SK-N-SH (cell line): Measurements from ENCODE around the gene OSBPL10. TPM values are rescaled to one million over a fixed set of nuclear protein-coding genes. Genes with fewer than 3 reads are reported as not detected.

Source experiments
- CTCF ChIA-PET: fragments of 300-600, 350-600 bp; formaldehyde crosslinking; extraction: SDS; loops from one replicate; lab custom pipeline; 2021; lab: Yijun Ruan, JAX
- POLR2A ChIA-PET: fragments of 350-600 bp; sonication (Branson Sonifier 250); formaldehyde crosslinking; extraction: SDS; loops from one replicate; lab custom pipeline; 2020; ENCODE audit warnings: antibody characterized with exemption, inconsistent platforms; lab: Yijun Ruan, JAX
- DNase-seq: peaks from one replicate; pipeline ENCODE4 v3.0.0; 2012
- H2AFZ ChIP-seq: fragments of 200-600 bp; sonication (generic); 2 replicates; pipeline ENCODE4 v1.8.1; 2016; ENCODE audit warnings: antibody characterized with exemption, mild to moderate bottlenecking, low read depth
- H3F3A ChIP-seq: fragments of 200-600 bp; sonication (generic); replicated peaks from 2 replicates; pipeline ENCODE3; 2016; ENCODE audit warnings: antibody characterized with exemption, mild to moderate bottlenecking; ENCODE audit not compliant: insufficient read depth
- H3K27ac ChIP-seq, 2 experiments: fragments of 200-500 bp in 1 of 2; fragments of 200-600 bp in 1 of 2; sonication (Bioruptor generic) in 1 of 2; sonication (generic), shearing (Covaris generic) in 1 of 2; 2 replicates each; pipeline versions ENCODE4 v1.5.1 to v1.6.1; 2014 to 2016; ENCODE audit warnings: low read depth in 2 of 2, inconsistent platforms in 1 of 2, low read length in 1 of 2, mild to moderate bottlenecking in 1 of 2, mixed read lengths in 1 of 2
- H3K27me3 ChIP-seq: fragments of 200-600 bp; sonication (generic), shearing (Covaris generic); 2 replicates; pipeline ENCODE4 v1.6.1; 2016; ENCODE audit warnings: mixed run types; ENCODE audit not compliant: insufficient read depth
- H3K36me3 ChIP-seq, 2 experiments: fragments of 200-500 bp in 1 of 2; fragments of 200-600 bp in 1 of 2; sonication (Bioruptor generic) in 1 of 2; sonication (generic) in 1 of 2; replicated peaks in 1 of 2; 2 replicates each; pipeline versions ENCODE3 to v1.5.1; 2014 to 2016; ENCODE audit warnings: low read length in 1 of 2, mild to moderate bottlenecking in 1 of 2; ENCODE audit not compliant: insufficient read depth in 2 of 2, control insufficient read depth in 1 of 2
- H3K4me1 ChIP-seq, 2 experiments: fragments of 200-500 bp in 1 of 2; fragments of 200-600 bp in 1 of 2; sonication (Bioruptor generic) in 1 of 2; sonication (generic), shearing (Covaris generic) in 1 of 2; 2 replicates each; pipeline versions ENCODE4 v1.5.1 to v1.6.1; 2014 to 2016; ENCODE audit warnings: low read depth in 1 of 2, low read length in 1 of 2, mixed run types in 1 of 2; ENCODE audit not compliant: insufficient read depth in 2 of 2, control insufficient read depth in 1 of 2
- H3K4me2 ChIP-seq: fragments of 200-600 bp; sonication (generic), shearing (Covaris generic); 2 replicates; pipeline ENCODE4 v1.6.1; 2017; ENCODE audit warnings: mixed run types
- H3K4me3 ChIP-seq, 2 experiments: fragments of 200-500 bp in 1 of 2; fragments of 200-600 bp in 1 of 2; sonication (Bioruptor generic) in 1 of 2; sonication (generic), shearing (Covaris generic) in 1 of 2; 2 replicates each; pipeline versions ENCODE4 v1.5.1 to v1.8.1; 2014 to 2016; ENCODE audit warnings: low read depth in 2 of 2, inconsistent platforms in 1 of 2, low read length in 1 of 2, mild to moderate bottlenecking in 1 of 2, mixed read lengths in 1 of 2, moderate library complexity in 1 of 2
- H3K79me2 ChIP-seq: fragments of 200-600 bp; sonication (generic); 2 replicates; pipeline ENCODE4 v1.8.1; 2017; ENCODE audit warnings: mild to moderate bottlenecking; ENCODE audit not compliant: insufficient read depth
- H3K9ac ChIP-seq: fragments of 200-600 bp; sonication (generic); 2 replicates; pipeline ENCODE4 v1.6.1; 2017; ENCODE audit warnings: mixed run types
- H3K9me2 ChIP-seq: fragments of 200-600 bp; sonication (generic); 2 replicates; pipeline ENCODE4 v1.6.1; 2017; ENCODE audit warnings: mixed run types
- H3K9me3 ChIP-seq: fragments of 200-600 bp; sonication (generic); 2 replicates; pipeline ENCODE4 v1.6.1; 2017; ENCODE audit warnings: mixed run types, mild to moderate bottlenecking, moderate library complexity
- H4K20me1 ChIP-seq: fragments of 200-600 bp; sonication (generic); 2 replicates; pipeline ENCODE4 v1.6.1; 2017; ENCODE audit warnings: mild to moderate bottlenecking, mixed run types; ENCODE audit not compliant: insufficient read depth
- EZH2phosphoT487 ChIP-seq: fragments of 200-600 bp; sonication (generic); IDR thresholded peaks from 2 replicates; pipeline ENCODE4 v1.6.1; 2017; ENCODE audit warnings: low read depth, mixed run types, mild to moderate bottlenecking, antibody characterized with exemption, moderate library complexity, borderline replicate concordance
- FOXJ3 ChIP-seq: sonication (generic); formaldehyde crosslinking; IDR thresholded peaks from 2 replicates; pipeline ENCODE4 v1.5.1; 2020; ENCODE audit warnings: mild to moderate bottlenecking, missing genetic modification reagents
- FOXM1 ChIP-seq: IDR thresholded peaks from 2 replicates; pipeline ENCODE4 v1.4.0; 2012; ENCODE audit warnings: low read depth, mild to moderate bottlenecking
- GABPA ChIP-seq: IDR thresholded peaks from 2 replicates; pipeline ENCODE4 v1.4.0; 2012; ENCODE audit warnings: low read depth, mild to moderate bottlenecking
- MEF2A ChIP-seq: IDR thresholded peaks from 2 replicates; pipeline ENCODE4 v1.4.0; 2012; ENCODE audit warnings: low read depth, borderline replicate concordance
- NFIC ChIP-seq: IDR thresholded peaks from 2 replicates; pipeline ENCODE4 v1.4.0; 2012; ENCODE audit warnings: borderline replicate concordance
- SIN3A ChIP-seq: IDR thresholded peaks from 2 replicates; pipeline ENCODE4 v1.6.1; 2012; ENCODE audit warnings: low read depth, mild to moderate bottlenecking, low read length, moderate library complexity, borderline replicate concordance
- TEAD4 ChIP-seq: IDR thresholded peaks from 2 replicates; pipeline ENCODE4 v1.4.0; 2012; ENCODE audit warnings: mild to moderate bottlenecking, borderline replicate concordance; ENCODE audit not compliant: insufficient read depth
- WGBS: methylation state at CpG from one replicate; pipeline ENCODE4 v1.1.6; 2017; ENCODE audit warnings: low lambda C conversion rate; 5-methylcytosine and 5-hydroxymethylcytosine counted together
- polyA plus RNA-seq, 3 experiments: library from polyadenylated mRNA; depleted of rRNA; stranded (reverse); fragments of >200 nt; gene quantifications; 2 replicates each; pipeline ENCODE4 v1.2.3, GENCODE V29; 2012
- TF ChIP-seq, protein P1 (sequence below): fragments of 200-600 bp; sonication (generic); IDR thresholded peaks from 2 replicates; pipeline ENCODE4 v1.6.1; 2017; ENCODE audit warnings: antibody characterized with exemption, mild to moderate bottlenecking, moderate library complexity

The OSBPL10 gene
- polyA plus RNA-seq, 1 of the 3 experiments (the other 2 are of a cell fraction), result 0.12 TPM

DNA sequence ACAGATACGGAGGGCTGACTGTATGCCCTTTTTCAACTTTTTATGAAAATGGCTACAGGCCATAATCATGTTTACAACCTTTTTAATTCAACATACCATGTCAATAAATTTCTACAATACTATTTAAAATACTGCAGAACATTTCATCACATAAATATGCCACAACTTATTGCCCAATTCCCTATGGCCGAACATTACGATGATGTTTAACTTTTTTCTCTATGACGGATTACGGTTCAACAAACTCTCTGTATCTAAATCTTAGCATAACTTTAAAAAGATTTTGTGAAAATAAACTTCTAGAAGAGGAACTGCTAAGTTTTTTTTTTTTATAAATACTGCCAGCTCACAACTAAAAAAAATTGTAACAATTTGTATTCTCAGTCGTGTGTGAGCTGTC, 220.4 kb downstream of the OSBPL10 start:
- H3K27me3 ChIP-seq, result no peaks in the 10 kb centered on the region
- no peaks in the 10 kb centered on the region for H3K4me1 ChIP-seq
- H3K79me2 ChIP-seq, result no peaks in the 10 kb centered on the region
- no peak overlapping the region for H3K4me3 ChIP-seq
- no peak overlapping the region for H3K9ac ChIP-seq
- no peaks in the 10 kb centered on the region for H3K9me3 ChIP-seq
- H3K9me2 ChIP-seq, result no peaks in the 10 kb centered on the region
- no peak for DNase-seq
- no peak overlapping the region for H3K27ac ChIP-seq
- POLR2A ChIA-PET, result no interaction called here
- CTCF ChIA-PET, result no interaction called here
- TF ChIP-seq EZH2phosphoT487, result no peak
- TF ChIP-seq MEF2A, result no peak
- no peak for TF ChIP-seq FOXM1
- no peaks in the 10 kb centered on the region for H4K20me1 ChIP-seq
- H3F3A ChIP-seq, result no peaks in the 10 kb centered on the region
- no peak overlapping the region for H2AFZ ChIP-seq
- 70% methylated on average over 6 of the region's 6 CpGs for WGBS
- H3K36me3 ChIP-seq, result no peaks in the 10 kb centered on the region
- H3K4me2 ChIP-seq, result no peak overlapping the region

DNA sequence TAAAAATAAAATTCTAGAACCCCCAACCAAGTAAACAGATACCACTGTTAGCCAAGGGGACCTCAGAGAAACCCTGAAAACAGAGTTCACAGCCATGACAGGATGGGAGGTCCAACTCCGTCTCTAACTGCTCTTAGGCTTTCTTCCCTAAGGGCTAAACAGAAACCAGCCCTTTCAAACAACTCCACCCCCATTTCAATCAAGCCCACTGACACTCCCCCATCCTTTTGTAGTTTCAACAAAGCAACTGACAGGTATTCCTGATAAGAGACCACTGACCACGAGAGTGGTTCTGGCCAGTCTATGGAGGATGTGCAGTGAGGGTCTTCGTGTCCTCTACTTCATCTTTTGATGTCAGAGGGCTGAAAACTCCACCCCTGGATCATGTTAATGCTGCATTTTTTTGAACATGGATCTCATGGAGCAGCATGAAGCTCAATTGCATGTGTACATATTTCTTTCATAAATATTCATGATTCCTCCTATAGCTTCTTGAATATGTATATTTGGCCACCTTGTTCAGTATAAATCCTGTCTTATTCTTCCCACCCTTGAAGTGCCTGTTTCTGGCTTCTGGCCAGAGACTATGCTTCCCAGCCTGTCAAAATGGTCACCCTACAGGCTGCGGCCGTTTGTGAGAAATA, 222.6 kb downstream of the OSBPL10 start:
- H3K4me2 ChIP-seq, result no peak overlapping the region
- H3K4me1 ChIP-seq, result peaks cover 0 to 9% of the 10 kb centered on the region in 2 experiments; a peak in 2 of 4 replicates
- H3K9ac ChIP-seq, result no peak overlapping the region
- H3K4me3 ChIP-seq, result no peak overlapping the region
- H3K27me3 ChIP-seq, result no peaks in the 10 kb centered on the region
- H2AFZ ChIP-seq, result no peak overlapping the region
- POLR2A ChIA-PET, result no interaction called here
- DNase-seq, result no peak
- no peak overlapping the region for H3K27ac ChIP-seq
- 41% methylated on average over 5 of the region's 5 CpGs for WGBS
- CTCF ChIA-PET, result interaction anchor here (1.4 kb wide), 1 partner anchor 10 kb away, joined by 5 read pairs; no protein-coding TSS in a partner anchor
- no peaks in the 10 kb centered on the region for H3K9me3 ChIP-seq
- H3F3A ChIP-seq, result no peaks in the 10 kb centered on the region
- TF ChIP-seq, protein P1, sequence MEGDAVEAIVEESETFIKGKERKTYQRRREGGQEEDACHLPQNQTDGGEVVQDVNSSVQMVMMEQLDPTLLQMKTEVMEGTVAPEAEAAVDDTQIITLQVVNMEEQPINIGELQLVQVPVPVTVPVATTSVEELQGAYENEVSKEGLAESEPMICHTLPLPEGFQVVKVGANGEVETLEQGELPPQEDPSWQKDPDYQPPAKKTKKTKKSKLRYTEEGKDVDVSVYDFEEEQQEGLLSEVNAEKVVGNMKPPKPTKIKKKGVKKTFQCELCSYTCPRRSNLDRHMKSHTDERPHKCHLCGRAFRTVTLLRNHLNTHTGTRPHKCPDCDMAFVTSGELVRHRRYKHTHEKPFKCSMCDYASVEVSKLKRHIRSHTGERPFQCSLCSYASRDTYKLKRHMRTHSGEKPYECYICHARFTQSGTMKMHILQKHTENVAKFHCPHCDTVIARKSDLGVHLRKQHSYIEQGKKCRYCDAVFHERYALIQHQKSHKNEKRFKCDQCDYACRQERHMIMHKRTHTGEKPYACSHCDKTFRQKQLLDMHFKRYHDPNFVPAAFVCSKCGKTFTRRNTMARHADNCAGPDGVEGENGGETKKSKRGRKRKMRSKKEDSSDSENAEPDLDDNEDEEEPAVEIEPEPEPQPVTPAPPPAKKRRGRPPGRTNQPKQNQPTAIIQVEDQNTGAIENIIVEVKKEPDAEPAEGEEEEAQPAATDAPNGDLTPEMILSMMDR, result no peak
- TF ChIP-seq GABPA (no peak), NFIC (no peak), SIN3A (no peak), TEAD4 (no peak), FOXJ3 (CRISPR knock-in tag) (no peak)
- no peaks in the 10 kb centered on the region for H3K9me2 ChIP-seq
- H4K20me1 ChIP-seq, result no peaks in the 10 kb centered on the region
- no peaks in the 10 kb centered on the region for H3K79me2 ChIP-seq
- no peaks in the 10 kb centered on the region for H3K36me3 ChIP-seq
